Neuron (in vitro differentiated cells): ENCODE results near the gene GTPBP6.

Experiments used
- H2AFZ ChIP-seq: one replicate; pipeline ENCODE4 v1.6.1; 2013; ENCODE audit warnings: low read depth, mild to moderate bottlenecking, inconsistent platforms, low read length, moderate library complexity
- H3K27me3 ChIP-seq: one replicate; pipeline ENCODE4 v1.6.1; 2013; ENCODE audit warnings: low read length; ENCODE audit not compliant: insufficient read depth
- H3K36me3 ChIP-seq: one replicate; pipeline ENCODE4 v1.6.1; 2013; ENCODE audit warnings: low read length; ENCODE audit not compliant: insufficient read depth
- H3K4me1 ChIP-seq: one replicate; pipeline ENCODE4 v1.6.1; 2013; ENCODE audit warnings: low read length; ENCODE audit not compliant: insufficient read depth
- H3K4me3 ChIP-seq: 2 replicates; pipeline ENCODE4 v1.5.1; 2013; ENCODE audit warnings: mild to moderate bottlenecking, low read length, moderate library complexity
- H3K9me3 ChIP-seq: one replicate; pipeline ENCODE4 v1.6.1; 2013; ENCODE audit warnings: low read length

GTPBP6 gene

GRCh38 chrX:347351-348117 is 28.9 kb upstream of the GTPBP6 start:
- H3K4me3 ChIP-seq: no peak overlapping the region
- peaks cover 20% of the 10 kb centered on the region for H3K36me3 ChIP-seq
- H3K4me1 ChIP-seq: peaks cover 5% of the 10 kb centered on the region

GRCh38 chrX:346034-346813 is 27.6 kb upstream of the GTPBP6 start:
- H2AFZ ChIP-seq: no peak overlapping the region
- H3K36me3 ChIP-seq: peaks cover 27% of the 10 kb centered on the region
- H3K4me3 ChIP-seq: no peak overlapping the region
- no peaks in the 10 kb centered on the region for H3K27me3 ChIP-seq
- H3K9me3 ChIP-seq: peaks cover 35% of the 10 kb centered on the region
- peaks cover 5% of the 10 kb centered on the region for H3K4me1 ChIP-seq

More at GRCh38 chrX:347351-348117, 28.9 kb upstream of the GTPBP6 start:
- no peak overlapping the region for H2AFZ ChIP-seq
- no peaks in the 10 kb centered on the region for H3K27me3 ChIP-seq
- peaks cover 27% of the 10 kb centered on the region for H3K9me3 ChIP-seq

GRCh38 chrX:345020-345925 is 26.7 kb upstream of the GTPBP6 start:
- Histone ChIP-seq H3K27me3 (no peaks in the 10 kb centered on the region), H3K36me3 (peaks cover 28% of the 10 kb centered on the region), H3K9me3 (peaks cover 36% of the 10 kb centered on the region), H2AFZ (no peak overlapping the region), H3K4me1 (peaks cover 5% of the 10 kb centered on the region), H3K4me3 (no peak overlapping the region)

GRCh38 chrX:344371-344901 is 25.8 kb upstream of the GTPBP6 start:
- Histone ChIP-seq H3K4me3 (no peak overlapping the region), H3K4me1 (peaks cover 5% of the 10 kb centered on the region), H3K36me3 (peaks cover 28% of the 10 kb centered on the region), H3K27me3 (no peaks in the 10 kb centered on the region), H2AFZ (no peak overlapping the region), H3K9me3 (peaks cover 38% of the 10 kb centered on the region)

- Histone ChIP-seq H3K27me3 (no peaks in the 10 kb centered on the region), H3K9me3 (peaks cover 47% of the 10 kb centered on the region), H3K4me1 (no peaks in the 10 kb centered on the region), H3K36me3 (peaks cover 38% of the 10 kb centered on the region), H2AFZ (no peak overlapping the region), H3K4me3 (no peak overlapping the region)
These were observed 23.0 kb upstream of the GTPBP6 start for GRCh38 chrX:341541-342101.

- no peaks in the 10 kb centered on the region for H3K4me1 ChIP-seq
- no peaks in the 10 kb centered on the region for H3K27me3 ChIP-seq
- H2AFZ ChIP-seq: no peak overlapping the region
- H3K36me3 ChIP-seq: peaks cover 43% of the 10 kb centered on the region
- peaks cover 49% of the 10 kb centered on the region for H3K9me3 ChIP-seq
- no peak overlapping the region for H3K4me3 ChIP-seq
These were observed 22.2 kb upstream of the GTPBP6 start for GRCh38 chrX:340641-341423.

GRCh38 chrX:340121-340520 is 21.5 kb upstream of the GTPBP6 start:
- peaks cover 49% of the 10 kb centered on the region for H3K9me3 ChIP-seq
- H3K27me3 ChIP-seq: no peaks in the 10 kb centered on the region
- no peaks in the 10 kb centered on the region for H3K4me1 ChIP-seq
- H3K4me3 ChIP-seq: no peak overlapping the region
- no peak overlapping the region for H2AFZ ChIP-seq
- H3K36me3 ChIP-seq: peaks cover 44% of the 10 kb centered on the region

GRCh38 chrX:338836-339400 is 20.3 kb upstream of the GTPBP6 start:
- peaks cover 41% of the 10 kb centered on the region for H3K36me3 ChIP-seq

GRCh38 chrX:338281-338835 is 19.8 kb upstream of the GTPBP6 start:
- Histone ChIP-seq H3K4me1 (no peaks in the 10 kb centered on the region), H3K36me3 (peaks cover 43% of the 10 kb centered on the region), H2AFZ (no peak overlapping the region), H3K27me3 (no peaks in the 10 kb centered on the region), H3K9me3 (peaks cover 40% of the 10 kb centered on the region), H3K4me3 (no peak overlapping the region)

More at GRCh38 chrX:338836-339400, 20.3 kb upstream of the GTPBP6 start:
- no peak overlapping the region for H2AFZ ChIP-seq
- no peak overlapping the region for H3K4me3 ChIP-seq
- H3K4me1 ChIP-seq: no peaks in the 10 kb centered on the region
- H3K27me3 ChIP-seq: no peaks in the 10 kb centered on the region
- H3K9me3 ChIP-seq: peaks cover 40% of the 10 kb centered on the region

GRCh38 chrX:337331-337831 is 18.8 kb upstream of the GTPBP6 start:
- peaks cover 40% of the 10 kb centered on the region for H3K9me3 ChIP-seq
- H3K4me1 ChIP-seq: no peaks in the 10 kb centered on the region
- H2AFZ ChIP-seq: no peak overlapping the region
- H3K27me3 ChIP-seq: no peaks in the 10 kb centered on the region
- no peak overlapping the region for H3K4me3 ChIP-seq
- H3K36me3 ChIP-seq: peaks cover 45% of the 10 kb centered on the region

- Histone ChIP-seq H3K27me3 (no peaks in the 10 kb centered on the region), H3K36me3 (peaks cover 36% of the 10 kb centered on the region), H3K4me3 (no peak overlapping the region), H3K9me3 (peaks cover 32% of the 10 kb centered on the region), H3K4me1 (no peaks in the 10 kb centered on the region), H2AFZ (no peak overlapping the region)
These were observed 17.6 kb upstream of the GTPBP6 start for GRCh38 chrX:336227-336626.
